ENCODE measurements around the gene CDK5.

CDK5 gene

DNA sequence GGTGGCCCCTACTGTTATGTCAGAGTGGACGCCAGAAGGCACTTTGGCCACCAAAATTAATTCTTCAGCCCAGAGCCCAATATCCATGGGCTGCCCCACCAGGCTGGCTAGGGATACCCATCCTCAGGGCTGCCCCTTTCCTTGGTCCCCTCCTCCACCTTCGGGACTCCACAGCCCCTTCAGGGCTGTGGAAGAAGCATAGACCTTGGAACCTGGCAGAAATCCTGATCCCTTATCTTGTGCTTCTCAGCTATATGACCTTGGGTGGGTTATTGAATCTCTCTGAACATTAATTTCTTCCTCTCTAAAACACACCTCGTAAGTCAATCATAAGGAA is 26.1 kb upstream of the CDK5 start:
- peak overlapping the region; percentile 97 for H3K4me3 ChIP-seq (ENCODE audit: low read length)
- no peak overlapping the region for H3K9ac ChIP-seq (ENCODE audit: low read length)

DNA sequence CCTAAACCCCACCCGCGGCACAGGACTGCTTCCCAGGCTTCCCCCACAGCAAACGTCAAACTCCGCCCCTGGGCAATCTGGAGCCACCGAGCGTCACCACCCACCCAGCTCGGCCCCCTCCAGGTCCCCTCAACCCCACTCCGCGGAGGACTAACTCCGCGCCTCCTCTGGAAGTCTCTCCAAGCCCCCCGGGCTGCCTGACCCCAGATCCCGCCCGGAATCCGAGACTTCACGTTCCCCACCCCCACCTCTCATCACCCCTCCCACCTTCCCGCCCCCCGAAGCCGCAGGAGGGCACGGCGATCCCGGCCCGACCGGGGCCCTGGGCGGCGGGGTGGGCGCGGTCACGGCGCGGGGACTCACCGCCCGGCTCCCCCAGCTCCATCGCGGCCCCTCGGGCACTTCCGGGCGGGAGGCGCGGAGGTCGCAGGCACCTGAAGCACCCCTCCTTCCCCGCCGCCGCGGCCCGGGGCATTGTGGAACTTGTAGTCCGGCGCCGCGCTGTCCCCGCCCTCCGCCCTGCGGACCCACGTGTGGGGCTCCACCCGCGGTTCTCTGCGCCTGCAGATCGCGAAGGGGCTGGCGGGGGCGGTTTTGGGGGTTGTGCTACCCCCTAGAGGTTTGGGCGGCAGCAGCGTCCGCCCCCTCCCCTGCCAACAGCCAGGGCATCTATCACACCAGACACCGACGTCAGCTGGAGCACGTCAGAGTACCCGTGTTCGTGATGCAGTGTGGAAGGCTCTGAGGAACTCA is 25.6 kb upstream of the CDK5 start, which contains the start of gene TMUB1:
Gene TMUB1, minus strand, starts transcription at position 423 of the 753 bp plus-strand sequence. CDS start 930 bp downstream, outside the sequence.
- Histone ChIP-seq H3K4me1 (ENCODE audit: control insufficient read depth, insufficient read depth, low read length) (peaks cover 61% of the 10 kb centered on the region), H3K9ac (ENCODE audit: low read length) (peak within 1 kb of the TSS; percentile 90), H3K36me3 (ENCODE audit: control insufficient read depth, insufficient read depth, low read length) (no peaks in the 10 kb centered on the region), H3K9me3 (ENCODE audit: control insufficient read depth, low read length) (no peaks in the 10 kb centered on the region), H3K27me3 (ENCODE audit: control insufficient read depth, insufficient read depth, low read length) (peaks cover 4% of the 10 kb centered on the region), H3K4me3 (ENCODE audit: low read length) (peak within 1 kb of the TSS; percentile 97)

More for the DNA sequence above, 26.1 kb upstream of the CDK5 start:
- H3K4me1 ChIP-seq (ENCODE audit: control insufficient read depth, insufficient read depth, low read length): peaks cover 67% of the 10 kb centered on the region
- peaks cover 4% of the 10 kb centered on the region for H3K27me3 ChIP-seq (ENCODE audit: control insufficient read depth, insufficient read depth, low read length)
- H3K36me3 ChIP-seq (ENCODE audit: control insufficient read depth, insufficient read depth, low read length): no peaks in the 10 kb centered on the region
- no peaks in the 10 kb centered on the region for H3K9me3 ChIP-seq (ENCODE audit: control insufficient read depth, low read length)

GRCh38 chr7:151082141-151083070 is 24.7 kb upstream of the CDK5 start:
- H3K9me3 ChIP-seq (ENCODE audit: control insufficient read depth, low read length): no peaks in the 10 kb centered on the region
- H3K36me3 ChIP-seq (ENCODE audit: control insufficient read depth, insufficient read depth, low read length): no peaks in the 10 kb centered on the region
- H3K9ac ChIP-seq (ENCODE audit: low read length): peak overlapping the region; percentile 90
- no peaks in the 10 kb centered on the region for H3K27me3 ChIP-seq (ENCODE audit: control insufficient read depth, insufficient read depth, low read length)
- peak overlapping the region; percentile 97 for H3K4me3 ChIP-seq (ENCODE audit: low read length)
- peaks cover 61% of the 10 kb centered on the region for H3K4me1 ChIP-seq (ENCODE audit: control insufficient read depth, insufficient read depth, low read length)

GRCh38 chr7:151081170-151082101 is 23.7 kb upstream of the CDK5 start:
- Histone ChIP-seq H3K4me3 (ENCODE audit: low read length) (peak overlapping the region; percentile 24), H3K9ac (ENCODE audit: low read length) (peak overlapping the region; percentile 90), H3K9me3 (ENCODE audit: control insufficient read depth, low read length) (no peaks in the 10 kb centered on the region), H3K36me3 (ENCODE audit: control insufficient read depth, insufficient read depth, low read length) (no peaks in the 10 kb centered on the region), H3K27me3 (ENCODE audit: control insufficient read depth, insufficient read depth, low read length) (no peaks in the 10 kb centered on the region), H3K4me1 (ENCODE audit: control insufficient read depth, insufficient read depth, low read length) (peaks cover 62% of the 10 kb centered on the region)

GRCh38 chr7:151080522-151081169 is 22.9 kb upstream of the CDK5 start, which contains the start of gene FASTK:
TSS of gene FASTK (minus strand) at chr7:151080809. CDS start at chr7:151080766, 43 bp downstream.
- peaks cover 59% of the 10 kb centered on the region for H3K4me1 ChIP-seq (ENCODE audit: control insufficient read depth, insufficient read depth, low read length)
- H3K4me3 ChIP-seq (ENCODE audit: low read length): peak within 1 kb of the TSS; percentile 80
- peak within 1 kb of the TSS; percentile 90 for H3K9ac ChIP-seq (ENCODE audit: low read length)
- no peaks in the 10 kb centered on the region for H3K36me3 ChIP-seq (ENCODE audit: control insufficient read depth, insufficient read depth, low read length)
- H3K9me3 ChIP-seq (ENCODE audit: control insufficient read depth, low read length): no peaks in the 10 kb centered on the region
- H3K27me3 ChIP-seq (ENCODE audit: control insufficient read depth, insufficient read depth, low read length): no peaks in the 10 kb centered on the region

DNA sequence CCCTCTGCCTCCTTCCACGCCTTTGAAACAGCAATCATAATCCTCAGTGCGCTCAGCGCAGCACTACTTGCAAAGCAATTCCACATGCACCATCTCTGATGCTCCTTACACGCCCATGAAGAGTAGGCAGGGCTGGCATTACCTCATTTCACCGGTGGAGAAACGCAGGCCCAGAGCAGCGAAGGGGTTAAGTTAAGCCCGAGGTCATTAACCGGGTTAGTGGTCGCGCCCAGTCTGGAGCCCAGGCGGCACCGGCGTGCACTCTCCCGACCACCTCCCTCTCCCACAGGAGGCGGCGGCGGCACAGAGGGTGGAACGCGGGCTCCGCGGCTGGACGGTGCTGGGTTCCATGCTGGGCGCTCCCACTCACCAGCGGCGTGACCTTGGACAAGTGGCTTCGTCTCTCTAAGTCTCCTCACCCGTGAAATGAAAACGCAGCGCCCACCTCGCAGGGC is 22.4 kb upstream of the CDK5 start:
- H3K36me3 ChIP-seq (ENCODE audit: control insufficient read depth, insufficient read depth, low read length): peaks cover 5% of the 10 kb centered on the region
- H3K27me3 ChIP-seq (ENCODE audit: control insufficient read depth, insufficient read depth, low read length): no peaks in the 10 kb centered on the region
- H3K4me3 ChIP-seq (ENCODE audit: low read length): peak overlapping the region; percentile 80
- peaks cover 54% of the 10 kb centered on the region for H3K4me1 ChIP-seq (ENCODE audit: control insufficient read depth, insufficient read depth, low read length)
- no peaks in the 10 kb centered on the region for H3K9me3 ChIP-seq (ENCODE audit: control insufficient read depth, low read length)
- peak overlapping the region; percentile 90 for H3K9ac ChIP-seq (ENCODE audit: low read length)

DNA sequence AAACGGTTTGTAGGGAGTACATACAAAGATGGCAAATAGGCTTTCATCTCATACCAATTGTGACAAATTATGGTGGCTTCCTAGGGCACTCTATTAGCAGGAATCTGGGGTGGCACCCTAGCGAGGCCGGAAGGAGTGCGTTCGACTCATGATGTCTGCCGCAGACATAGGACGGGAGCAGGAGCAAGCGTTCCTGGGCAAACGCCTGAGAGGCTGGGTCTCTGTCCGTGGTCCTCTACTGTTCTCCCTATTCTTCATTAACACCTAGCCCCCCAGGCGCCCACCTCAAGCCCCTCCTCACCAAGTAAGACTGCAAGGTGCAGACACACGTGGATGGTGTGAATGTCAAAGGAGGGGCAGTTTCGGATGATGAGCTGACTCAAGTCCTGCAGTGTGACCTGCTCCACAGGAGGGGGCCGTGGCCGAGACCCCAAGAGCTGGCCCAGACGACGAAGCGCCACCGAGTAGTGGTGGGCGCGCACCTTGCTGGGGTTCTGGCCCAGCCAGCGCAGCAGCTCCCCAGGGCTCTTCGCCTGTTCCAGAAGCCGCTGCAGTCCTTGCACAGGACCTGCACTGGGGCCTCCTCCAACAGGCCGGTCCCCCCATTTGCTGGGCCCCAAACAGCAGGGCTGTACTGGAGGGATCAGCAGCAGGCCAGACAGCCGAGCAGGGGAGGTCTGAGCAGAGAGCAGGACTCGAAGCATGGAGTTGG is 21.7 kb upstream of the CDK5 start:
- H3K36me3 ChIP-seq (ENCODE audit: control insufficient read depth, insufficient read depth, low read length): peaks cover 11% of the 10 kb centered on the region

GRCh38 chr7:151078233-151079040 is 20.7 kb upstream of the CDK5 start:
- Histone ChIP-seq H3K9me3 (ENCODE audit: control insufficient read depth, low read length) (no peaks in the 10 kb centered on the region), H3K27me3 (ENCODE audit: control insufficient read depth, insufficient read depth, low read length) (no peaks in the 10 kb centered on the region), H3K36me3 (ENCODE audit: control insufficient read depth, insufficient read depth, low read length) (peaks cover 11% of the 10 kb centered on the region), H3K4me1 (ENCODE audit: control insufficient read depth, insufficient read depth, low read length) (peaks cover 45% of the 10 kb centered on the region), H3K9ac (ENCODE audit: low read length) (no peak overlapping the region), H3K4me3 (ENCODE audit: low read length) (no peak overlapping the region)

More for the DNA sequence above, 21.7 kb upstream of the CDK5 start:
- H3K9ac ChIP-seq (ENCODE audit: low read length): peak overlapping the region; percentile 90
- H3K9me3 ChIP-seq (ENCODE audit: control insufficient read depth, low read length): no peaks in the 10 kb centered on the region
- H3K4me3 ChIP-seq (ENCODE audit: low read length): peak overlapping the region; percentile 80
- H3K27me3 ChIP-seq (ENCODE audit: control insufficient read depth, insufficient read depth, low read length): no peaks in the 10 kb centered on the region
- H3K4me1 ChIP-seq (ENCODE audit: control insufficient read depth, insufficient read depth, low read length): peaks cover 50% of the 10 kb centered on the region

DNA sequence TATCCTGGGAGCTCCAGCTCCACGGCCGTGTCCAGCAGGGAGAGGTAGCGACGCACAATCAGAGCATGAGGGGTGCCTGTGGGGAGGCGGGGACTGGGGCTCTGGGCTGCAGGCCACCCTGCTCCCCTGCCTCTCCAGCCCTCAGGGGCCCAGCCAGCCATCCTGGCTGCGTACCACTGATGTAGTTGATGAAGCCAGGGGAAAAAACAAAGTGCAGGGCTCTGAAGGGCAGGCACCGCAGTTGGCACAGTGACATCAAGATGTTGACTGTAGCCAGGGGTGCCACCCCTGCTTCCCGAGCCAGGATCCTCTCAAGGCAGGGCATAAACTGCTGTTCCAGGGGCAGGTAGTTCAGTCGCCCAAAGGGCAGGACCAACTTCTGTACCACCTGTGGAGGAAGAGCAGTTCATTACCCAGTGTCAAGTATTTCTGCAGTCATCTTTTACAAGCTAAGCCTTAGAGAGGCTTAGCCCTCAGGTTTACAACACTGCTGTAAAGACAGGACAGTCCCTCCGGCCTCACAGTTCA is 20.1 kb upstream of the CDK5 start:
- H3K4me3 ChIP-seq (ENCODE audit: low read length): no peak overlapping the region
- peaks cover 45% of the 10 kb centered on the region for H3K4me1 ChIP-seq (ENCODE audit: control insufficient read depth, insufficient read depth, low read length)
- peaks cover 11% of the 10 kb centered on the region for H3K36me3 ChIP-seq (ENCODE audit: control insufficient read depth, insufficient read depth, low read length)
- H3K9ac ChIP-seq (ENCODE audit: low read length): no peak overlapping the region
- no peaks in the 10 kb centered on the region for H3K9me3 ChIP-seq (ENCODE audit: control insufficient read depth, low read length)
- H3K27me3 ChIP-seq (ENCODE audit: control insufficient read depth, insufficient read depth, low read length): no peaks in the 10 kb centered on the region

All from mucosa of stomach (tissue), 1 donor.